B cell (primary cell): ENCODE measurements around the gene REG3G. TPM values are rescaled to one million over a fixed set of nuclear protein-coding genes. Genes with fewer than 3 reads are reported as not detected.

Experiments used
- ATAC-seq: fragments of 200-7000 bp; cut with Tn5 transposase; one replicate; pipeline ENCODE4 v1.10.0; 2021; ENCODE audit warnings: low read depth, mild to moderate bottlenecking, moderate number of reproducible peaks, moderate library complexity
- CTCF ChIA-PET: fragments of 350-600 bp; sonication (Branson Sonifier 250); formaldehyde crosslinking; loops from one replicate; lab custom pipeline; 2021; ENCODE audit warnings: antibody characterized with exemption, inconsistent platforms; lab: Charles Lee
- POLR2A ChIA-PET: fragments of 350-600 bp; sonication (Branson Sonifier 250); formaldehyde crosslinking; loops from one replicate; lab custom pipeline; 2021; ENCODE audit warnings: antibody characterized with exemption; lab: Charles Lee
- DNase-seq: peaks from one replicate; pipeline ENCODE4 v3.0.0; 2013
- H2AFZ ChIP-seq: 2 replicates; pipeline ENCODE4 v1.6.1; 2012; ENCODE audit warnings: mild to moderate bottlenecking, low read depth, low read length; ENCODE audit not compliant: insufficient read depth, poor library complexity, severe bottlenecking
- H3K27ac ChIP-seq, 2 donors: 1 replicate in 1 of 2; 2 replicates in 1 of 2; pipeline ENCODE4 v1.5.1; 2012 to 2013; ENCODE audit warnings: low read length in 2 of 2, mild to moderate bottlenecking in 2 of 2, moderate library complexity in 1 of 2
- H3K27me3 ChIP-seq, 4 experiments: fragments of 200-600 bp in 1 of 4; sonication (generic) in 1 of 4; replicated peaks in 1 of 4; 1 replicate in 2 of 4; 2 replicates in 2 of 4; pipeline versions ENCODE4 v1.6.1 to v1.7.0; 2013 to 2016; ENCODE audit warnings: low read length in 3 of 4, mild to moderate bottlenecking in 2 of 4, mixed read lengths in 1 of 4, moderate library complexity in 1 of 4; ENCODE audit not compliant: insufficient read depth in 4 of 4, control insufficient read depth in 3 of 4; ENCODE audit errors: control extremely low read depth in 1 of 4
- H3K36me3 ChIP-seq, 2 experiments: replicated peaks in 1 of 2; 1 replicate in 1 of 2; 2 replicates in 1 of 2; pipeline versions ENCODE4 v1.6.1 to v1.7.1; 2013; ENCODE audit warnings: low read length in 1 of 2; ENCODE audit not compliant: insufficient read depth in 2 of 2, control insufficient read depth in 1 of 2; ENCODE audit errors: control extremely low read depth in 1 of 2, extremely low read depth in 1 of 2
- H3K4me1 ChIP-seq, 2 donors: fragments of 200-600 bp in 1 of 2; sonication (generic) in 1 of 2; 1 replicate in 1 of 2; 2 replicates in 1 of 2; pipeline versions ENCODE4 v1.5.1 to v1.6.1; 2013 to 2017; ENCODE audit warnings: low read length in 2 of 2; ENCODE audit not compliant: control insufficient read depth in 2 of 2, insufficient read depth in 2 of 2
- H3K4me2 ChIP-seq: replicated peaks from 2 replicates; pipeline ENCODE3; 2012; ENCODE audit warnings: mild to moderate bottlenecking, low read depth, low read length; ENCODE audit not compliant: poor library complexity, severe bottlenecking
- H3K4me3 ChIP-seq, 5 experiments: fragments of 200-600 bp in 1 of 5; sonication (generic) in 1 of 5; 1 replicate in 3 of 5; 2 replicates in 2 of 5; pipeline versions ENCODE4 v1.5.1 to v1.7.0; 2011 to 2016; ENCODE audit warnings: low read length in 4 of 5, mild to moderate bottlenecking in 4 of 5, low read depth in 2 of 5, control low read depth in 1 of 5, moderate library complexity in 1 of 5; ENCODE audit not compliant: insufficient read depth in 1 of 5; ENCODE audit errors: control extremely low read depth in 1 of 5, extremely low read depth in 1 of 5
- H3K79me2 ChIP-seq: fragments of 200-600 bp; sonication (generic); one replicate; pipeline ENCODE4 v1.6.0; 2016; ENCODE audit warnings: low read length; ENCODE audit not compliant: control insufficient read depth, insufficient read depth
- H3K9ac ChIP-seq: fragments of 200-600 bp; sonication (generic); 2 replicates; pipeline ENCODE4 v1.6.1; 2017; ENCODE audit warnings: mild to moderate bottlenecking, low read length, moderate library complexity
- H3K9me3 ChIP-seq, 3 donors: one replicate each; pipeline versions ENCODE4 v1.6.1 to v1.7.1; 2013; ENCODE audit warnings: low read length in 2 of 3; ENCODE audit not compliant: control insufficient read depth in 2 of 3, insufficient read depth in 1 of 3; ENCODE audit errors: control extremely low read depth in 1 of 3
- H4K20me1 ChIP-seq: 2 replicates; pipeline ENCODE4 v1.6.0; 2012; ENCODE audit warnings: mild to moderate bottlenecking, low read length; ENCODE audit not compliant: insufficient read depth, control insufficient read depth, poor library complexity, severe bottlenecking
- H3K27ac Mint-ChIP-seq: one replicate; pipeline ENCODE4 v1.8.0; 2021; ENCODE audit warnings: mixed read lengths
- H3K27me3 Mint-ChIP-seq: one replicate; pipeline ENCODE4 v1.8.0; 2021; ENCODE audit warnings: mixed read lengths
- H3K4me1 Mint-ChIP-seq: one replicate; pipeline ENCODE4 v1.8.0; 2021; ENCODE audit warnings: mixed read lengths
- H3K4me3 Mint-ChIP-seq: one replicate; pipeline ENCODE4 v1.8.0; 2021; ENCODE audit warnings: mixed read lengths
- H3K9me3 Mint-ChIP-seq: one replicate; pipeline ENCODE4 v1.8.0; 2022; ENCODE audit warnings: mixed read lengths; ENCODE audit not compliant: insufficient read depth
- CTCF ChIP-seq: fragments of 200-600 bp; IDR thresholded peaks from one replicate; pipeline ENCODE4 v1.8.0; 2022; ENCODE audit warnings: antibody characterized with exemption, mild to moderate bottlenecking
- EZH2 ChIP-seq: IDR thresholded peaks from 2 replicates; pipeline ENCODE4 v1.6.1; 2012; ENCODE audit warnings: borderline replicate concordance, low read depth, mild to moderate bottlenecking, moderate library complexity, low read length; ENCODE audit not compliant: insufficient read depth, poor library complexity, severe bottlenecking
- WGBS: methylation state at CpG from one replicate; pipeline ENCODE4 v1.1.5; 2013; ENCODE audit warnings: missing lambda C conversion rate; ENCODE audit not compliant: insufficient coverage; 5-methylcytosine and 5-hydroxymethylcytosine counted together
- intact Hi-C: fragments of 100-400 bp; cut with micrococcal nuclease; formaldehyde crosslinking; loops from one replicate; pipeline ENCODE4 v1.10.0; 2022
- polyA plus RNA-seq: library from polyadenylated mRNA; depleted of rRNA; stranded (reverse); fragments of >200 nt; gene quantifications from 2 replicates; pipeline ENCODE4 v1.2.3, GENCODE V29; 2012
- total RNA-seq, 2 donors: library from RNA; stranded (reverse); fragments of 120-200 nt in 1 of 2; gene quantifications; 1 replicate in 1 of 2; 2 replicates in 1 of 2; pipeline versions ENCODE4 v1.2.3 to v1.2.4, GENCODE V29; 2013 to 2022

The REG3G gene
- total and polyA plus RNA-seq, 2 donors (not counting 1 experiment from before 2014, with no cell fraction given): not detected

- no peak overlapping the region for H2AFZ ChIP-seq
These were observed 31.9 kb upstream of the REG3G start for GRCh38 chr2:78993518-78994148.

More at GRCh38 chr2:78993518-78994148, 31.9 kb upstream of the REG3G start:
- Histone ChIP-seq H4K20me1 (no peaks in the 10 kb centered on the region), H3K27ac (no peak overlapping the region), H3K36me3 (no peaks in the 10 kb centered on the region), H3K4me3 (peak overlapping the region in 1 of 5 experiments; percentile 1), H3K79me2 (no peaks in the 10 kb centered on the region), H3K4me1 (peaks cover 9 to 12% of the 10 kb centered on the region in 2 donors), H3K9ac (no peak overlapping the region), H3K27me3 (peaks cover 0 to 22% (median 9%) of the 10 kb centered on the region in 4 experiments), H3K4me2 (peak overlapping the region; percentile 56), H3K9me3 (peaks cover 0 to 19% (median 0%) of the 10 kb centered on the region in 3 donors)
- ATAC-seq (no peak), DNase-seq (no peak)
- intact Hi-C loops: no loop called here
- 22% methylated on average over 17 of the region's 25 CpGs for WGBS
- peaks cover 37% of the 10 kb centered on the region for H3K27me3 Mint-ChIP-seq
- POLR2A ChIA-PET: no interaction called here
- TF ChIP-seq CTCF (no peak), EZH2 (no peak)
- H3K9me3 Mint-ChIP-seq: no peaks in the 10 kb centered on the region
- peaks cover 14% of the 10 kb centered on the region for H3K4me1 Mint-ChIP-seq
- peak overlapping the region; percentile 26 for H3K4me3 Mint-ChIP-seq
- no peak overlapping the region for H3K27ac Mint-ChIP-seq
- CTCF ChIA-PET: no interaction called here
